GM12864 (cell line): ENCODE results near the gene ENG.
"Not testable (repeated sequence)": the region's sequence is repeated elsewhere in the genome, so short reads cannot be mapped to it uniquely, and the experiment has no call there.

Experiments
- DNase-seq: peaks from one replicate; pipeline ENCODE4 v3.0.0-alpha.2; 2011; ENCODE audit warnings: low read depth
- H3K4me3 ChIP-seq: 2 replicates; pipeline ENCODE4 v1.5.1; 2011; ENCODE audit warnings: mild to moderate bottlenecking, low read depth, low read length, control low read depth
- TF ChIP-seq, protein P1 (sequence below): IDR thresholded peaks from 2 replicates; pipeline ENCODE4 v1.5.1; 2011; ENCODE audit warnings: low read depth, mild to moderate bottlenecking, moderate library complexity, low read length, control low read depth, inconsistent platforms; ENCODE audit errors: missing control alignments

Gene ENG

DNA sequence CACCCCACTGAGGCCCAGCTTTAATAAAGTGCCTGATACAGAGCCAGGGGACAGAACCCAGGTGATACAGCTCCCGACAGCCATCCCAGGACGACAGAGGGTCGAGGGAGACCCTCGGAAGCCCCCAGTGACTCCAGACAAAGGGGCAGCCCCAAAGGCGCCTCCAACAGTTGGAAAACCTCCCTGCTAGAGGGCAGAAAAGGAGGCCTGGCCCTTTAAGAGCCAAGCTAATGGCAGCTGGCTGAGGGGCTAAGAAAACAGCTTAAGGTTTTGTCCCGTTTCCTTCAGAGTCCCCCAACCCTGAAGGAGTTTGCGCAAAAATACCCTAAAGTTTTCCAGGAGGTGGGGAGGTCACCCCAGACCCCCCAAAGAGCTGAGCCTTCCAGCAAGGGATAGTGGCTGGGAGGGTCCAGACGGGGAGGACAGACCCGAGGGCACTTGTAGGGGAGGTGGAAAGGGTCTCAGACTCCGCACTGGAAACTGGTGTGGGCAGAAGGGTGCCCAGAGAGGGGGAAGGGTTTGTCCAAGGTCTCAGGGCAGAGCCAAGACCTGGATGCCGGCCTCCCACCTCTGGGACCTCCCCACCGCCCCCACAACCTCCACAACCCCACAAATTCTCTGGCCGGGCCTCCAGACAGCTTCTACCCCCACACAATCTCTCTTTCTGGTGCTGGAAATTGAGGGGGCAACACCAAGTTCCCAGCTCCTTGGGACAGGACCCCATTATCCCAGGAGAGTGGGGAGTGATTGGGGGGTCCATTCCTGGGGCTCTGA, 31.2 kb upstream of the ENG start:
- no peak for DNase-seq
- TF ChIP-seq, protein P1, sequence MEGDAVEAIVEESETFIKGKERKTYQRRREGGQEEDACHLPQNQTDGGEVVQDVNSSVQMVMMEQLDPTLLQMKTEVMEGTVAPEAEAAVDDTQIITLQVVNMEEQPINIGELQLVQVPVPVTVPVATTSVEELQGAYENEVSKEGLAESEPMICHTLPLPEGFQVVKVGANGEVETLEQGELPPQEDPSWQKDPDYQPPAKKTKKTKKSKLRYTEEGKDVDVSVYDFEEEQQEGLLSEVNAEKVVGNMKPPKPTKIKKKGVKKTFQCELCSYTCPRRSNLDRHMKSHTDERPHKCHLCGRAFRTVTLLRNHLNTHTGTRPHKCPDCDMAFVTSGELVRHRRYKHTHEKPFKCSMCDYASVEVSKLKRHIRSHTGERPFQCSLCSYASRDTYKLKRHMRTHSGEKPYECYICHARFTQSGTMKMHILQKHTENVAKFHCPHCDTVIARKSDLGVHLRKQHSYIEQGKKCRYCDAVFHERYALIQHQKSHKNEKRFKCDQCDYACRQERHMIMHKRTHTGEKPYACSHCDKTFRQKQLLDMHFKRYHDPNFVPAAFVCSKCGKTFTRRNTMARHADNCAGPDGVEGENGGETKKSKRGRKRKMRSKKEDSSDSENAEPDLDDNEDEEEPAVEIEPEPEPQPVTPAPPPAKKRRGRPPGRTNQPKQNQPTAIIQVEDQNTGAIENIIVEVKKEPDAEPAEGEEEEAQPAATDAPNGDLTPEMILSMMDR, result no peak
- no peak overlapping the region for H3K4me3 ChIP-seq

DNA sequence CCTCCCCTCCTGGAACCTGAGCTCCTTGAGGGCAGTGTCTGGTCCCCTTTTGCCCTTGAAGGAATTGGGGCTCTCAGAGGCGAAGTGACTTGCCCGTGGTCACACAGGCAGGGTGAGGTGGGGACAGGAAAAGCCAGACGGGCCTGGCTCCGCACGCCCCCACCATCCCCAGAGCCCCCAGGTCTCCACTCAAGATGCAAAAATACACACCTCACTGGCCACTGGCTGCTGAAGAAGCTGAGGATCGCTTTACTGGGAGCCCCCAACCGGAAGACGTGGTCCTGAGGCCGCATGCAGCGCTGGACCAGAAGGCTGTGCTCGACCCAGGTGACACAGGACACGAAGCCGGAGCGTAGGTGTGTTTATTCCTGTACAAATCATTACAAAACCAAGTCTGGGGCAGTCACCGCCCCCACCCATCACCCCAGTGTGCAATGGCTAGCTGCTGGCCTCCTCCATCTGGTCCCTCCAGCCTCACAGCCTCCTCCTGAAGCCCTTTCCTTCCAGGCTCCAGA, 30.6 kb upstream of the ENG start:
- TF ChIP-seq, protein P1, result no peak
- DNase-seq, result no peak
- H3K4me3 ChIP-seq, result no peak overlapping the region

DNA sequence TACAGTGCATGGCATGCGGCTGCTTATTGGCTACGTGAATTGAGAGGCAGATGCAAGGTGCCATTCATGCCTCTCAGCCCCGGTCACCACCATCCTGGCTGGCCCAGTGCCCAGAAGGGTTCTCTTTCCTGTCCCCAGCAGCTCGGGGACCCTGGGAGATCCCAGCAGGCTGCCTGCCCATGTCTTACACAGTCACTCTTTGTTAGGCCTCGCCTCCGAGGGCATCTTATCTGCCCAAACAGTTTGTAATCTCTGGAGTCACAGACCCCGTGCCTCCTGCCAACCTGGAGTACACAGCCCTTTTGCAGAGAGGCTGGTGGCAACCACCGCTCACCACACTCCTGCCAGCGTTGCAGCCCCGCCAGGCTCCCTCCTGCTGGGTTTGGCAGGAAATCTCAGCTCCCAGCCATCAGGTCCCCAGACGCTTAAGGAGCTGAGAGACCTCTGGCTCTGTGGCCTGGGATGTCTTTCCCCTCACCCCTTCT, 30.0 kb upstream of the ENG start:
- DNase-seq, result no peak
- TF ChIP-seq, protein P1, result no peak
- no peak overlapping the region for H3K4me3 ChIP-seq

DNA sequence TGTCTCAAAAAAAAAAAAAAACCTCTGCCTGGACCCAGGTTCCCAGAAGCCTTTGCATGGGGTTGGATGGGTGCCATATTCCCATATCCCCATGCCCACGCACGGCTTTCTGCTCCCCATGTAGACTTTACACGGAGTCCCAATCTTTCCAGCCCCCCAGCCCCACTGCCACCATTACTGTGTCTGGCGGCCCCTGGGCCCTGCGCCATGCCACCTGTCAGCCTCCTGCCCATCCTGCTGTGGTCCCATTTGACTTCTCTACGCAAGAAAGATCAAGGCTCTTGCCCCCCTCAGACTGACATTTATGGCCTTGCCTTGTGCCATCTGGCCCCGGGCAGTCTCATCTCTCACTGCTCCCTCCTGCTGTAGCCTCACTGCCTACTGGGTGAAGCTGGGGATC, 29.5 kb upstream of the ENG start:
- H3K4me3 ChIP-seq, result no peak overlapping the region
- no peak for DNase-seq
- TF ChIP-seq, protein P1, result no peak

DNA sequence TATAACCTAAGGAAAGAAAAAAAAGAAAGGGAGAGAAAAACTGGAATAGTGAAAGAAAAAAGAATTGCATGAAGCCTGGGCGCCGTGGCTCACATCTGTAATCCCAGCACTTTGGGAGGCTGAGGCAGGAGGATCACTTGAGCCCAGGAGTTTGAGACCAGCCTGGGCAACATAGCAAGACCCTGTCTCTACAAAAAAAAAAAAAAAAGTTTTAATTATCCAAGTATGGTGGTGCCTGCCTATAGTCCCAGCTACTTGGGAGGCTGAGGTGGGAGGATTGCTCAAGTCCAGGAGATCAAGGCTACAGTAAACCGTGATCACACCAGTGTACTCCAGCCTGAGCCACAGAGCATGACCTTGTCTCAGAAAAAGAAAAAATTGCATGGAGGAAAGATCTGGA, 27.3 kb upstream of the ENG start:
- DNase-seq, H3K4me3 ChIP-seq: not testable (repeated sequence)

DNA sequence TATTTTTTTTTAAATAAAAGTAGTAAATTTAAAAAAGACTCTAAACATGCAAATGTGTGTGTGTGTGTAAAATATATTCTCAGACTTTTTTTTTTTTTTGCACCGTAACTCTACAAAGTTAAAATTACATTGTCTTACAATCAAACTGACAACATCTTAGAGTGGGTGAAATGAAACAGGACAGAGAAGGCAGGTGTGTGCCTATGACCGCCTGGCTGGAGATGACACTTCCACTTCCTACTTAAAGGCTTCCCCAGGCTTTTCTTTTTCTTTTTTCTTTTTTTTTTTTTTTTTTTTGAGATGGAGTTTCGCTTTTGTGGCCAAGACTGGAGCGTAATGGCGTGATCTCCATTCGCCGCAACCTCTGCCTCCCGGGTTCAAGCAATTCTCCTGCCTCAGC, 25.7 kb upstream of the ENG start:
- no peak overlapping the region for H3K4me3 ChIP-seq
- TF ChIP-seq, protein P1, result no peak
- no peak for DNase-seq

DNA sequence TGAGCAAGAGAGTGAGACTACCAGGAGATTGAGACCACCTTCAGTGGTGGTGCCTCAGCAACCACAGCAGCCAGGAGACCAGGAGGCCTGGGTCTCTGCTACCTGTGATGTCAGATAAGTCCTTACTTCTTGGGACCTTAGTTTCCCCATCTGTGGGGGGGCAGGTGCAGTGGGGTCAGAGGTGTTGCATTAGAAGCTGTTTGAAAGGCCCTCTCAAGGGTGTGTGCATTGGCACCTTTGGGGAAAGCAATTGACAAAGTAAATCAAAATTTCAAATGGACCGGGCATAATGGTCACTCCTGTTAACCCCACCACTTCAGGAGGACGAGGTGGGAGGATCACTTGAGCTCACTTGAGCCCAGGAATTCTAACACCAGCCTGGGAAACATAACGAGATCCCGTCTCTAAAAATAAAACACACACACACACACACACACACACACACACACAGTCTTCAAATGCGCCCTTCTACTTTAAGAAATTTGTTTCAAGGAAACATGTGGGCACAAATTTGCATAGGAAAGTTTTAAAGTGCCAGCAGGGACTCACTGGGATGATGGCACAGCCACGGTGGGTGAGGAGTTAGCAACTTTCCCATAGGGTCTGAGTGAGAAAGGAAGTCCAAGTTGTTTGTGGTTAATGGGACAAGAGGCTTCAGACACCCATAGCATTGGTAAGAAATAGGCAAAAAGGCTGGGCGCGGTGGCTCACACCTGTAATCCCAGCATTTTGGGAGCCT, 24.4 kb upstream of the ENG start:
- no peak for DNase-seq

More for the DNA sequence above, 24.4 kb upstream of the ENG start:
- TF ChIP-seq, protein P1, result no peak
- no peak overlapping the region for H3K4me3 ChIP-seq
